NCI-H82 treated with DMSO at 0.1 percent for 48 hours (cell line): ENCODE data around the gene IKZF1.
A peak's percentile ranks its signal among the peaks of the same experiment; 100 is the strongest.

Experiments
- DNase-seq: peaks from one replicate; lab custom pipeline; 2025; ENCODE audit not compliant: unreplicated experiment; lab: John Stamatoyannopoulos, UW

Gene IKZF1

GRCh38 chr7:50436133-50436806 lies 131.8 kb downstream of the IKZF1 start:
- DNase-seq: no peak

DNA sequence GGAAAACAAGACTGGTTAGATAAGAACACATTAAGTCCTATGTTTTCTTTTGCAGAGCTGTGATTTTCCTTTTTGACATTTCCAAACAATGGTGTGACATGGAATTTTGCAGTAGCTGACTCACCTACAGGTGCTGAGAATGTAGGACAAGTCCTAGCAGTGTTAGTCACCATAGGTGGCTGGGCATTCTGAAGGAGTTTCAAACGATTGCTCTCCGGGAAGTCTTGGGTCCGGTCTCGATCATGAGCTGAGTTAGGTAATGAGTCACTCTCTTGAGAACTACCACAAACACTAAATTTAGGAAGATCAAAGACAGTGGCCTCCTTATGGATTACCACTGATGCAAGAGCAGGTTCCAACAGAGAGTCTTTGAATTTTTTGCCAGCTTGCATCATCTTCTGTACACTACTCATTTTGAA lies 142.0 kb downstream of the IKZF1 start:
- DNase-seq: no peak

DNA sequence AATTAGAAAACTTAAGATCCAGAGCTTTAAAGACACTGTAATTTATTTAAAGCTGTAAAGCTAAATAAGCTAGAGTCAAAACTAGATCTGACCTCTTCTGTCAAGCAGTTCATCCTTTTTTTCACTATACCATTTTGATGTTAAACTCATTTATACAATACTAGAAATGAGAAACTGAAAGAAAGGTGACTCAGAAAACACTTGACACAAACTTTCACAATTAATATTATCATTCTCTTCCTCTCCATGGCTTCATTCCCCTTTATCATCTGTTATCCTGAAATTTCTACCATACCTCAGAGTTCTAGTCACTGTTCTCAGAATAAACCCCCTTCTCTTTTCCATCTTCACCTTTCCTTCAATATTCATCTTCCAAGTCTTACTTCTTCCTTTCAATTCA lies 144.3 kb downstream of the IKZF1 start:
- no peak for DNase-seq

GRCh38 chr7:50449501-50449880 lies 145.0 kb downstream of the IKZF1 start:
- no peak for DNase-seq

- DNase-seq: peak; percentile 10
Observed at GRCh38 chr7:50449881-50450589, 145.5 kb downstream of the IKZF1 start, which contains the start of gene FIGNL1. TSS of gene FIGNL1 (minus strand) at chr7:50450350. CDS start at chr7:50447287, 3,063 bp downstream.

DNA sequence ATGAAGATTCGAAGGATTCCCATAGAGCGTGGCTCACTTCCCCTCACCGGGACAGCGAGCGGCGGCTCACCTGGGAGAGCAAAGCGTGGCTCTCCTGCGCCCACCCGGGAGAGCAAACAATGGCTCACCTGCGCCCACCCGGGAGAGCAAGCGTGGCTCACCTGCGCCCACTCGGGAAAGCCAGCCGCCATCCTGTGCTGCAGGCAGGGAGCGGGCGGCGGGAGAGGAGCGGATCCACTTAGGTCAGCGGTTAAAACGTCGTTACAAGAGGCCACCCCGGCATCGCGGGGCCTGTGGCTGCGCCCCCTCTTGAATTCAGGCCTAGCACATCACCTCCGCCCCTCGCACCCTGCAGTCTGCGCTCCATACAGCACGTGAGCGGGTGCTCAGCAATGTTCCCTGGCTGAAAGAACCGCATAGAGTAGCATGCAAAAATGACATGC lies 146.1 kb downstream of the IKZF1 start:
- DNase-seq: no peak
